Fibroblast of skin of back (primary cell): ENCODE data around the gene OGDHL.
"Not testable (repeated sequence)": the region's sequence is repeated elsewhere in the genome, so short reads cannot be mapped to it uniquely, and the experiment has no call there.

ENCODE experiments used
- DNase-seq: peaks from one replicate; pipeline ENCODE4 v3.0.0-alpha.2; 2013

Gene OGDHL

DNA sequence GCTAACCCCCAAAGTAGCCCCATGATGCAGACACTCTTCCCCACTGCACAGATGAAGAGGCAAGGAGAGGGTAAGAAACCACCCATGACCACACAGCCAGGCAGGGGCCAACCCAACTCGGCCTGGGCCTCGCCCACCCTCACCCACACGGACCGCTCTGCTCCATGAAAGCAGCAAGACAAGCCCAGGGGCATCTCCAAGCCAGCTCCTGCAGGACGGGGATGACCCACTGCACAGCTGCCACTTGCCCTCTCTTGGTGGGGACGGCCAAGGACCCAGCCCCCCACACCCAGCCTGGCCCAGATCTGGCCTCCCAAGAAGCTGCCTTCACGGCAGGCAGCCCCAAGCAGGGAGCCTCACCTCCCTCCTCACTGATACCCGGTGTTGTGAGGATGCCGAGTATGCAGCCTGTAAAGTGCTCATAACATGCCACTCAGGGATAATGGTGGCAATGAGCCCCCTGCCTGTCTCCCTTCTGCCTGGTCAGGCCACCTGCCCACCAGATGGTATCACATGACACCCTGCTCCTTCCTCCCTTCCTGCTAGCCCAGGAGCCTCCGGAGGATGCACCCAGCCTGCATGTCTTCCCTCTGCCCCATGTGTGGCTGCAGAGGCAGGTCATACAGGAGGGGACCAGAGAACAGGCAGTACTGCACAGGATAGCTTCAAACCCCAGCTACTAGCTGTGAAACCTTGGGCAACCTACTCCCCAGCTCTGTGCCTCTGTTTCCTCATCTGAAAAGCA is 23.3 kb downstream of the OGDHL start:
- no peak for DNase-seq

DNA sequence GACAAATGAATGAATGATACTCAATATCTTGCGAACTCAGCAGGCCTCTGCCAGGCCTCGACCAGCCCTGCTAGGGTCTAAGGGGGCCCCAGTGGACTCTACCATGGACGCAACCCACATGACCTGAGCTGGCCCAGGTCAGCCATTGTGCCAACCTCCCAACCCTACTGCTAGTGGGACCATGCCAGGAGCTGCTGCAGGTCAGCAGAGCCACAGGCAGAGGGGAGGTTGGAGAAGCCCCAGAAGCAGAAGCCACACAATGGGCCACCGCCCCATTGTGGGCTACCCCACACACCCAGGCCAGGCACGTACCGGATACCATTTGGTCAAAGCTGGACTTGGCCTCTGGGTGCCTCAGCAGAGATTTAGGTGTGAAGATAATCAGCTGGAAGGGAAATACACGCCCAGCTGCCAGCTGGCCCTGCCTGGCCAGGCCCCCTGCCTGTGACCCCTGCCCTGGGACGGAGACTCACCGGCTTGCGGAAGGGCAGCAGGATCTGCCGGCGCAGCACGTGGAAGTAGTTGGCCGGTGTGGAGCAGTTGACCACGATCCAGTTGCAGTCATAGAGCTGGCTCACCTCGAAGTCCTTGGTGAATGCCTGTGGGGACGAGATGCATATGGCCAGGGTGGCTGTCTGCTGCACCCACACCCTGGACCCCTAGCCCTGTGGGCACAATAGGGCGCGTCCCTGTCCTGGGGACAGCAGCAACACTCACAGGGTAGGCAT is 24.5 kb downstream of the OGDHL start:
- DNase-seq, result no peak

DNA sequence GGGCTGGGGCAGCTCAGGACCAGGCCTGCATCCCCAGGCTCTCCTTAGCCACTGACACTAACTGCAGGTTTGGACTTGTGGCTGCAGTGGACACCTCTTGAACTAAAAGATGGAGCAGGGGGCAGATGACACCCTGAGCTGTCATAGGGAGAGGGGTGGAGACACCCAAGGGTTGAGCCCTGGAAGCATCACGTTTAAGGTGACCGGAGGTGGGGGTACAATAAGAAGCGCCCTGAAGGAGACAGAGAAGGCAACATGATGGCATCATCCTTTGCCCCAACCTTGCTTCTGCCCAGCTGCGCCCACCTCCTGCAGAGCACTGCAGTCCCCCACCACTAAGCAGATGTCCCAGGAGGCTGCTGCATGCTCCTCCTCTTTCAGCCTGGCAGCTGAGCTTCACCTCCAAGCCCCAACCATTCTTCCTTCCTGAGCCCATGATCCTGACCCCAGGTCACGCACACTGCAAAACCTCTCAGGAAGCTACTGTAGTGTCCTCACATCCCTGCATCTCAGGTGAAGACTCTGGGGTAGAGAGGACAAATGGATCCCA is 25.5 kb downstream of the OGDHL start:
- no peak for DNase-seq

DNA sequence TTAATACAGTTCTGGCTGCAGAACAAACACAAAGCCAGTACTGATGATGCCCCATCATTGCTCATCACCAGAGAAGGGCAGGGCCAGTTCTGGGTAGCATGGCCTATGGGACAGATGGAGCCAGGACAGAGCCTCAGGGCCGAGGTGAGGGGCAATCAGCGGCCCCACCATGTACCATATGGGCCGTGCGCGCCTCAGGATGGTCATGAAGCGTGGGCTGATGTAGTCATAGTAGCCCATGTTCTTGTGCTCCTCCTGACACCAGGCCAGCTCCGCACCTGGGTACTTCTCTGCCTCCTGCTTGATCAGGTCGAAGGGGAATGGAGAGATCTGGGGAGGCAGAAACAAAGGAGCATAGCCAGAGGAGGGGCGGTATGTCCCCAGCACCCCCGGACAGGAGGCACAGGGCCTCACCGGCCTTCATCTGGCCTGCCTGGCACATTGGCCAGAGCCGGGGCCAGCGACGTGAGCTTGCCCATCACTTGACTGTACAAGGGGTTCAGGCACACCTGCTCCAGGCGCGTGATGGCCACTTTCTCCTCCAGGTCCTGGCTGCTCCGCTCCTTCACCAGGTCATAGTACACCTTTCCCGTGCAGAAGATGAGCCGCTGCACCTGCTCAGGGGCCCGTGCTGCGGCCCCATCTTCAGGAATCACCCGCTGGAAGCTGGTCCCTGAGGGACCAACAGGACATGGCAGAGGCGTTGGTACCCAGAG is 26.1 kb downstream of the OGDHL start:
- no peak for DNase-seq

DNA sequence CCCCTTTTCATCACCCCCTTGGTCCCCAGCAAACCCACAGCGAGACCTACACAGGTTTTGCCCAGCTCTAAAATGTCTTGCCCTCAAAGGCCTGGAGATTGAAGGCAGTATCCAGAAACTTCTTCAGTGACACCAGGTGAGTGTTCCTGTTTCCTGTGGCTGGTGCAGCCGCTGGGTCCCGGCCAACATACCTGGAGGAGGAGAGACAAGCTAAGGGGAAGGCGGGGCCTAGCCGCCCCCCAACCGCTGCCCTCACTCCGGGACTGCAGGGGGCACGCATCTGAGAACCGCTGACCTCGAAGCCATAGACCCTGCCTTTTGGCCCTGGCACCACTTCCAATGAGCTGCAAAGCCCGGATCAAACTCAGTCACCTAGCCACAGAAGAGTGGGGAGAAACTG is 27.0 kb downstream of the OGDHL start:
- no peak for DNase-seq

DNA sequence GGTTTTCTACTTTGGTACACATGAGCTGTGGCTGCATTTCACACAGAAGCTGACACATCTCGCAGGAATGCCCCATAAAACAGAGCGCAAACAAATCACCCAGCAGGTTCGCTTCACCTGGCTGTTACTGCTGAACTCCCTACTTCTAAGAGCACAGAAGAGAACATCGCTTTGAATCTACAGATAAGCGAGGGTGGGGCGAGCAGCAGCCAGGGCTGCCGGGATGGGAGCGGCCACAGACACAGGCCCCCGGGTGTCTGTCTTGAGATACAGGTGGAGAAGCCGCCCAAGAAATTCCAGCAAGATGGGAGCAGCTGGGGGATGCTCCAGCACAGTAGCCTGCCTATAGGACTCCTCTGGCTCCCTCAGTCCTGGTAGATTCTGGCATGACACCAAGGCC is 27.4 kb downstream of the OGDHL start:
- no peak for DNase-seq

DNA sequence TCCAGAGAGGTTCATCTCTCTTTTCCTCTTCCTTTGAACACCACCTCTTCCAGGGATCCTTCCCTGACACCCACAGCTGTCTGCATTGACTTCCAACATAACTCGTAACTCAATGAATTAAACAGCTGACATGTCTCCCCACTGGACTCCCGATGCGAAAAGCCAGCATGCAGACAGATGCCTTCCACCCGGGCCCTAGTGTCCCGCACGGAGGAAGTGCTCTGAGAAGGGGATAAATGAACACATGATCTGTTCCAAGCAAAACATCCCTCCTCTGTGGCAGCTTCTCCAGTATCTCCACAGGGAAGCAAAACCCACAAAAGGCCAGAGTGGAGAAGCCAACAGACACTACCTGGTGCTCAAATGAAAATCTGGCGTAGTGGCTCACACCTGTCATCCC is 28.3 kb downstream of the OGDHL start:
- DNase-seq, result no peak

DNA sequence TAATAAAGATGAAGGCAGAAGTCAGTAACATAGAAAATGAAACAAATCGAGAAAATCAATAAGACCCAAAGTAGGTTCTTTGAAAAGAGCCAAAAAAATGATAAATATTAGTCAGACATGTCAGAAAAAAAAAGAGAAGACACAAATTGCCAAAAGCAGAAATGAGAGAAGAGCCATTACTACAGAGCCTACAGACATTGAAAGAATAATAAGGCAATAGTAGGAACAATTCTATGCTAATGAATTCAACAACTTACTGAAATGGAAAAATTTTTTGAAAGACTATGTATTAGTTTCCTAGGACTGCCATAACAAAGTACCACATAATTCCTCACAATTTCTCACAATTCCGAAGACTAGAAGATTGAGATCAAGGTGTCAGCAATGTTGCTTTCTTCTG is 35.5 kb downstream of the OGDHL start:
- no peak for DNase-seq

DNA sequence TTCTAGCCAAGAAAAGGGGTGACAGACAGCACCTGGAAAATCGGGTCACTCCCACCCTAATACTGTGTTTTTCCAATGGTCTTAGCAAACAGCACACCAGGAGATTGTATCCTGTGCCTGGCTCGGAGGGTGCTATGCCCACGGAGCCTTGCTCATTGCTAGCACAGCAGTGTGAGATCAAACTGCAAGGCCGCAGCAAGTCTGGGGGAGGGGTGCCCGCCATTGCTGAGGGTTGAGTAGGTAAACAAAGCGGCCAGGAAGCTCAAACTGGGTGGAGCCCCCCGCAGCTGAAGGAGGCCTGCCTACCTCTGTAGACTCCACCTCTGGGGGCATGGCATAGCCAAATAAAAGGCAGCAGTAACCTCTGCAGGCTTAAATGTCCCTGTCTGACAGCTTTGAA is 47.0 kb downstream of the OGDHL start:
- DNase-seq, result not testable (repeated sequence)

DNA sequence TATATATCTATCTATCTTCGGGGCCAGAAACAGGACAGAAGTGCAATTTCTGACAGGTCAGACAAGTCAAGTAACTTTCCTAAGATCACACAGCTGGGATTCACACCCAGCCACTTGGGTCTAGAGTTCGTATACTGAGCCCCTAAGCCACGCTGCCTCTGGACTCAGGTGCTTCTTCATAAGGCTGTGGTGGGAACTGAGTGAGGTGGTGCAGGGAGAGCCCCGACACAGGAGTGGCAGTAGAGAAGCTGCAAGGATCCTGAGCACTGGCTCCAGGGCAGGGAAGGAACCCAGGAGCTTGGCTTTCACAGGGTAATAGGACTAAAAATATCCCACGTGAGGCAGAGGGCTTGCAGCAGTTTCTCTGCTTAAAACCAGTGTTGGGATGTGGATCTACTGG is 48.9 kb downstream of the OGDHL start:
- DNase-seq, result no peak

DNA sequence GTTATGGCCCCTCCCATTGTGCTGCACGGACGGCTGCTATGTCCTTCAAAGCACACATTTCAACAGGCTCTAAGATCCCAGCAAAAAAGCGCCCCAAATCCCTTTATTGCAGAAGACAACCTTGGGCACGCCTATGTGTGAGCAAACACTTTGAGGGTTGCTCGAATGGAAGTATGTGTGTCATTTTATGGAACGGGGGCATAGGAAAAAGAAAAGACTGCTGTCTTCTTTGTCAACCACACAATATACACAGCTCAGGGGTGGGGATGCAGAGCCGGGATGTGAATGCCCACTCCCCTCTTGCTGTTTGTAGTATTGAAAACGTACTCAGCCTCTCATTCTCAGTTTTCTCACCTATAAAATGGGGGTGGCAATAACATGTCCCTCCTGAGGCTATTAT is 50.6 kb downstream of the OGDHL start:
- DNase-seq, result no peak

DNA sequence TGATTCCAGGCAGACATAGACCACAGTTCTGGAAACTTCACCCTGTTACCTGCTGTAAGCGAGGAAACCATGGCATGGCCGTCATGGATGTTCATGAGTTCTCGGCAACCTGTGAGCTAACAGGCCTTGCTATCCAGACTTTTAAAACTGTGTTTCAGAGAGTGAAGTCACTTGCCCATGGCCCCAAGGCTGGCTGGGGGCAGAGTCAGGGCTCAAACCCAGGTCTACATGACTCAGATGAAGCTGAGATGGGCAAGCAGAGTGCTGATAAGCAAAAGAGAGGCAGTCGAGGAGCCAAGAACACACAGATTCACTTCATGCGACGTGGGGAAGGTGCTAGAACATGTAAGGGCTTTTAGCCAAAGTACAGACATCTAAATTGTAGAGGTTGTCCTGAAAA is 51.2 kb downstream of the OGDHL start:
- no peak for DNase-seq

DNA sequence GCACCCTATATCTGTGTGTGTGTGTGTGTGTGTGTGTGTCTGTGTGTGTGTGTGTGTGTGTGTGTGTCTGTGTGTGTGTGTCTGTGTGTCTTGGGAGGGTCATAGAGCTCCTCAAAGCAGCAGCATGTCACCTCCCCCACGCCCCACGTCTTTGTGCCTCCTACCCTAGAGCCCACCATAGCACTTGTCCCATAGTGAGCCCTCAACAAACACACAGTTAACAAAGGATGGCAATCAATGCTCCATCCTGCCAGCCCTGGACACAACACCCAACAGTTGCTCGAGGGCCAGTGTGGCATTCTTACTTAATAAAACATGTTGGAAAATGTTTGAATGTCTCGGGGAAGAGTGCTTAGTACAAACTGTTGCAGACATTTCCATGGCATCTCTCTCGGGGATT is 52.2 kb downstream of the OGDHL start:
- DNase-seq, result no peak

DNA sequence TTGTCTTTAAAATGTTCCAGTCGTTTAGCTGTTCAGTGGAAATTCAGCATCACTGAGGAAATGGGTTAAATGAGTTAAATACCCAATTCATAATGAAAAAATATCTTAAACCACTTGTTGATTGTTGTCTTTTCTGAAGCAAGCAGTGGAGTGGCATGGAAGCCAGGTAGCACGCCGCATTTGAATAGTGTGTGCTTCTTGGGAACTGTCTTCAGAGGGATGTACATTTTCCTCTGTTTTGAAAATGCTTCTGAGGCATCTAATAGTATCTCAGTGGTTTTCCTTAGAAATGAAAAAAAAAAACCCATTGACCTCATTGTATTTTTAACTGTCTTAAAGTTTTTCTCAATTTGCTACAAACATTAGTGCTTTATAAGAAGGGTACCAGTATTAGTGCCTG is 54.5 kb downstream of the OGDHL start:
- no peak for DNase-seq

DNA sequence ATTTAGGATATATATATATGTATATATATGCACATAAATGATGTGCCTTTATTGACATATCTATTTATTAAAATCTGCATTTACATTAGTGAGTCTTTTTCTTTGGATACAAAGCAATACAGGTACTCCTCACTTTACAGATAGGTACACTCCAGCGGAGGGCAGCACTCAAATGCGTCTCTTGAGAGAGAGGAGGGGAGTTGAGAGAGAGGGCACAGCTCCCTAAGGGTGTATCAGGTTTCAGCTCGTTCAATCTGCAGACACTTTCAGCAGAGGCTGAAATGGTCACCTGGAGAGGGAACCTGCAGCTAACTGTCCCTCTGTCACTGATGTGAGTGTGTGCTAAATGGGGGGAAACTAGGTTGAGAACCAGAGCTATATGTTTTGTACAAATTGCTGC is 61.1 kb downstream of the OGDHL start:
- no peak for DNase-seq

DNA sequence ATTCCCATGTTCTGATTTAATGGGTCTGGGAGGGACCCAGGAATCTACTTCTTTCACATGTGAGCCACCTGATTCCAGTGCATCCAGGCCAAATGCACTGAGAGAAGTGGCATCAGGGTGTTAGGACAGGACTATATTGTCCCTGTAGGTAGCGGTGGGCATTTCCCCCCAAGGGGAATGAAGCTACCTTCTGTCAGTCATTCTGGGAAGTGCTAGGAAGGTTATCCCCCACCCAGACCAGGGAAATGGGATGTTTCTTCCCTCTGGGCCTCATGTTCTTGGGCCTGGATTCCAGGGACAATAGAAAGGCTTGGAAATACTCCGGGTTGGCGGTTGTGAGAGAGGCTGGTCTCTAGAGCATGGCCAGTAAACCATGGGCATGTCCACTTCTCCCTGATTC is 61.9 kb downstream of the OGDHL start:
- no peak for DNase-seq

DNA sequence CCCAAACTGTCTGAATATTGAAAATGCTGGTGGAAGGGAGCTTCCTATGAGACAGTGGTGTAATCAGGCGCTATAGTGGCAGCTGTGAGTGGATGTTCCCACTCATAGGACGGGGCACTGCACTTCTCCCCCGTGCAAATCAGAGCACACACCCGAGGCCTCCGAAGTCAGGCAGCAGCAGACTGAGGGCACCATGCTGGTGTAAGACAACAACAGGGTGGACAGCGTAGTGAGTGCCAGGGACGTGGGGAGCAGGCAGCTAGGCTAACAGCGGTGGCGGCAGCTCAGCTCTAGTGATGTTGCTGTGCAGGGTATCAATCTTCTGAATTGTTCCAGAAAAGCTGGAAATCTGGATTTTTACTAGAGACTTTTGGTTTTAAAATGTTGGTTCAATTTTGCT is 63.4 kb downstream of the OGDHL start:
- DNase-seq, result no peak

DNA sequence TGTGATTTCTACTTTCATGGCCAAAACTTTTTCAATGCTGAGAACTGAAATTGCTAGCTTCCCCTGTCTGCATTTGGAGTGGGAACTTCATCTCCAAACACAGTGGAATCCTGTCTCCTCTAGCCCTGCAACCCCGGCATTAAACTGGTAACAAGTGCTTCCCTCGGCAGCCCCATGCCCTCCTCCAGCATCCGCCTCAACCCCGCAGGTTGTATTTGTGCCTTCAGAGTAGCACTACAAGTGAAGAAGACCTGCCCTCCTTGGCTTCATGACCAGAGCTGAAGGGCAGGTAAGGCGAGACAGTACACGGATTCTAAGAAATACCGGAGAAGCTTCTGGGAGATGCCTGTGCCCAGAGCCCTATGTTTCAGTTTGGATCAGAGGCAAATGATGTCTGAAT is 65.8 kb downstream of the OGDHL start:
- DNase-seq, result no peak

DNA sequence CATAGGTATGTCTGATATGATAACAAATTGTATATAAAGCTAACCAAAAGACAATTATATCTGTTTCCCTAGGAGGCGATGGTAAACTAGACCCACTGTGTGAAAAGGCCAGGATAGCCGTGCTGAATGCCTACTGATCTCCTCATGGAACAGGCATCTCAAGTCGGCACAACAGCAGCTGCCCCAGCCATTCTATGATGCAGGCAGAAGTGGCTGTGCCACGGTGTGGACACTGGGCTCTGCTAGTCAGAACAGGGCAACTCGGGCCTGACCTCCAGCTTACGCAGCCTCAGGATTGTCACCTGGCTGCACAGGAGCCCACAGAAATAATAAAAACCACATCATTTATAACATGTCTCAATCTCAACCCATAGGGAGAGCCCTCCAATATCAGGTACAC is 67.7 kb downstream of the OGDHL start:
- DNase-seq, result no peak

DNA sequence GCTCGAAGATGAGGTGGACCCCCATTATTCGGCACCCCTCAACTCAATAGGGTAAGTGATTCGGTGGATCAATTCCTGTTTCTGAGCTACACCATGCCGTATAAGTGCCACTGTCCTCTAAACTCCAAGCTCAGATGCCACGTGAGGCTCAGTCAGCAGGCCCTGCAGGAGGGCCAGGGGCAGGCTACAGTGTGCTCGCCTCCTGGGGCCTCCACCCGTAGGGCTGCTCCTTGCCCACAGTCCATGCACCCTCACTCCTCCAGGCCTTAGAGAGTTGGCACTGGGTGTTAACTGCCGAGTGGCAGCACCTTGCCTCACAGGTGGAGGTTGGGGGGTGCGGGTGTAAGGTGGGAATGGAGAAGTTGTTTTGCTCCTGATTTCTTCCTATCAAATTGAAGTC is 70.5 kb downstream of the OGDHL start:
- DNase-seq, result no peak

DNA sequence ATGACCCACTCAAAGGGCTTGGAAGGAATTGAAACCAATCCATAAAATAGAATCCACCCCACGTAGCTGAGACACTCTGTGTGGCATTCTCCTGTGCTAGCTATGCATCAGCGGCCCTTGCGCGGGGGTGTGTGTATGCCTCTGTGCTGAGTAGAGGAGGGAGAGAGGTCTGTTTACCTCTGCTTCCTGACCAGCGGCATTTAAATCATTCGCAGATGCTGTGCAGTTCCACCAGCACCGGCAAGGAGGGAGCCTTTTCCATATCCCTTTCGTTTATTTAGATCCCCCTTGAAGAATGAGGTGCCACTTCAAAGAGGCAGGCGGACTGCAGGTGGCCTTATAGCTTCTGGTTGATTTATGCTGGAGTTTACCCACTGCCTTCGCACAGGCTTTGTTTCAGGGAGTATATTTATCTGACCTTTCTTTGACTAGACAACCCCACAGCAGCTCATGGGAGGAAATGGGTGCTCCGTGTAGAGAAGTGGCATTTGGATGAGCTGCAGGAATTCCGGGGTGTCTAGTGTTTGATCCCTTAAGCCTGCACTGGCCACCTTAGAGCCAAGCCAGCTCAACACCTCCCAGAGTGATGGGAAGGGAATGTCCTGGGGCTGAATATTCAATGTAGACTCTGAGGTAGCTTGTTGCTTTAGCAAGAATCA is 71.3 kb downstream of the OGDHL start:
- DNase-seq, result no peak

DNA sequence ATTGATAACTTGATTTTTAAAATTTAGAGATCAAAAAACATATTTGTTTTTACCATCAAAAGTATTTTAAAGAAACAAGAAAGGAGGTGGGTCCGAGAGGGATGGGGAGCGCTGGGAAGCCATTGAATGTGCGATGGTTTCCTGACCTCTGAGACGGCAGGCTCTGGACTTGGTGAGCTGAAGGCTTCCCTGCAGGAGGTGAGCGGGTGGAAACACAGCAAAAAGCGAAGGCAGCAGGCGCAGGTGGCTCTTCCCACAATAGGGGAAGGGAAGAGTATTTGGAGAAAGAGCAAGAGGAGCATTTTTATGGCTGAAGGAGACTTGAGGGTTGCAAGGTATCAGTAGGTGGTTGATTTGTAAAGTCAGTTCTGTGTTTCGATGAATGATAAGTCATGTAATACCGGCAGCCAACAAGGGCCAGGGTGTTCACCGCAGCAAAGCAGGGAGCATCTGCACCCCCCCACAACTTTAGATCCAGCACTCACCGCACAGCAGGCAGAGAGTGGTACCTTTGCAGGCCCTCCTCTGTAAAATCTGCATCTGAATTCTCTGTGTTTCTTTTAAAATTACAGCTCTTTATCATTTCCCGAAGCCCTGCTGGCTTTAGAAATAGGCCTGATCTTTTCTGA is 72.1 kb downstream of the OGDHL start:
- no peak for DNase-seq

DNA sequence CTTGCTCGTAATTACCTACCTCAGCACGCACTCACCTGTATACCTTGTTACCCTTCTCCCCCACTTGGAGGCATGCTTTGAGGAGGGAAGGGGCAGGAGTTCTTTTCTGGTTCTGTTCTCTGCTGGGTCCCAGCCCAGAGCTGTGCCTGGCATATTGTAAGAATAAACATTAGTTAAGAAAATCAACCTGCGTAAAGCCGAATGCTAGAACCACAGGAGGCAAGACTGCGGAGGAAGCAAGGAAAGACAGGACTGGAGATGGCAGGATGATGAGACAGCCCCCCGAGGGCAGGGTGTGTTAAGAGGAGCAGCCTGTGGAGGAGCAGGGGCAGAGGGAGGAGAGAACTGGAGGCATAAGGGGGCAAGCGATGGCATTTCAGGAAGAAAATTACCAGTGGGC is 73.2 kb downstream of the OGDHL start:
- DNase-seq, result no peak
